ENCODE measurements around the gene CYTH4.

Gene CYTH4

GRCh38 chr22:37273126-37273845 lies 9.0 kb upstream of the CYTH4 start:
- no peak for DNase-seq

GRCh38 chr22:37273846-37274225 lies 8.5 kb upstream of the CYTH4 start:
- DNase-seq = no peak

- DNase-seq = no peak
These were observed 7.9 kb upstream of the CYTH4 start for GRCh38 chr22:37274380-37274862.

- DNase-seq = no peak
These were observed 7.2 kb upstream of the CYTH4 start for GRCh38 chr22:37275134-37275533.

GRCh38 chr22:37275622-37276021 lies 6.7 kb upstream of the CYTH4 start:
- no peak for DNase-seq

GRCh38 chr22:37276776-37277175 lies 5.5 kb upstream of the CYTH4 start:
- no peak for DNase-seq

GRCh38 chr22:37277384-37277783 lies 4.9 kb upstream of the CYTH4 start:
- no peak for DNase-seq

- DNase-seq = no peak
These were observed 4.0 kb upstream of the CYTH4 start for GRCh38 chr22:37278261-37278660.

- no peak for DNase-seq
These were observed 2.8 kb upstream of the CYTH4 start for GRCh38 chr22:37279331-37280181.

- no peak for DNase-seq
These were observed 1.6 kb upstream of the CYTH4 start for GRCh38 chr22:37280718-37281117.

- DNase-seq = no peak
These were observed 1.1 kb upstream of the CYTH4 start for GRCh38 chr22:37281195-37281594.

GRCh38 chr22:37281646-37282384 lies 493 bp upstream of the CYTH4 start:
- no peak for DNase-seq

GRCh38 chr22:37283393-37283937 lies 1.2 kb downstream of the CYTH4 start:
- DNase-seq = no peak

- DNase-seq = no peak
These were observed 2.0 kb downstream of the CYTH4 start for GRCh38 chr22:37284126-37284804.

- DNase-seq = no peak
These were observed 2.6 kb downstream of the CYTH4 start for GRCh38 chr22:37284805-37285355.

GRCh38 chr22:37285937-37286336 lies 3.6 kb downstream of the CYTH4 start:
- DNase-seq = no peak

- no peak for DNase-seq
These were observed 5.2 kb downstream of the CYTH4 start for GRCh38 chr22:37287550-37287951.

- no peak for DNase-seq
These were observed 6.2 kb downstream of the CYTH4 start for GRCh38 chr22:37288521-37288920.

- no peak for DNase-seq
These were observed 6.9 kb downstream of the CYTH4 start for GRCh38 chr22:37289156-37289735.

- no peak for DNase-seq
These were observed 8.4 kb downstream of the CYTH4 start for GRCh38 chr22:37290737-37291136.

GRCh38 chr22:37291559-37292298 lies 9.4 kb downstream of the CYTH4 start:
- no peak for DNase-seq
